AG09309 (cell line): ENCODE measurements around the gene CDC42BPB.
"Not testable (repeated sequence)": the region's sequence is repeated elsewhere in the genome, so short reads cannot be mapped to it uniquely, and the experiment has no call there.

Source experiments
- DNase-seq: peaks from one replicate; pipeline ENCODE4 v3.0.0-alpha.2; 2010; ENCODE audit warnings: low read depth
- H3K4me3 ChIP-seq: 2 replicates; pipeline ENCODE4 v1.5.1; 2011; ENCODE audit warnings: mild to moderate bottlenecking, low read depth, low read length, moderate library complexity; ENCODE audit not compliant: control insufficient read depth
- CTCF ChIP-seq: IDR thresholded peaks from 2 replicates; pipeline ENCODE4 v1.5.1; 2011; ENCODE audit warnings: mild to moderate bottlenecking, low read depth, low read length, inconsistent platforms; ENCODE audit not compliant: insufficient read depth, control insufficient read depth; ENCODE audit errors: missing control alignments

CDC42BPB gene

GRCh38 chr14:103026988-103027387, 30.4 kb downstream of the CDC42BPB start:
- DNase-seq: no peak
- no peak overlapping the region for H3K4me3 ChIP-seq
- no peak for TF ChIP-seq CTCF

- not testable (repeated sequence) for H3K4me3 ChIP-seq, DNase-seq
Observed at GRCh38 chr14:103026196-103026595, 31.2 kb downstream of the CDC42BPB start.

GRCh38 chr14:103023881-103024473, 33.4 kb downstream of the CDC42BPB start:
- no peak for DNase-seq
- TF ChIP-seq CTCF: no peak
- no peak overlapping the region for H3K4me3 ChIP-seq

GRCh38 chr14:103022685-103023044, 34.7 kb downstream of the CDC42BPB start:
- no peak for DNase-seq
- no peak overlapping the region for H3K4me3 ChIP-seq
- no peak for TF ChIP-seq CTCF

GRCh38 chr14:103022002-103022684, 35.2 kb downstream of the CDC42BPB start:
- DNase-seq: no peak
- H3K4me3 ChIP-seq: no peak overlapping the region
- TF ChIP-seq CTCF: no peak

- TF ChIP-seq CTCF: no peak
- no peak for DNase-seq
- no peak overlapping the region for H3K4me3 ChIP-seq
Observed at GRCh38 chr14:103021684-103022001, 35.7 kb downstream of the CDC42BPB start.

GRCh38 chr14:103020271-103021170, 36.8 kb downstream of the CDC42BPB start:
- no peak for DNase-seq
- H3K4me3 ChIP-seq: no peak overlapping the region
- TF ChIP-seq CTCF: no peak
